K562 (cell line): ENCODE results near the gene RERE. TPM values are rescaled to one million over a fixed set of nuclear protein-coding genes. Genes with fewer than 3 reads are reported as not detected.

ENCODE experiments used
- AFF1 ChIP-seq, 2 experiments: fragments of 450-650 bp; IDR thresholded peaks; 2 replicates each; pipeline ENCODE4 v1.6.1; 2018; ENCODE audit warnings: mild to moderate bottlenecking in 2 of 2, low read depth in 1 of 2; ENCODE audit not compliant: partially characterized antibody in 2 of 2
- DIDO1 ChIP-seq: fragments of 450-650 bp; IDR thresholded peaks from 2 replicates; pipeline ENCODE4 v1.6.1; 2016; ENCODE audit warnings: low read depth, missing biosample characterization, missing genetic modification characterization
- E2F6 ChIP-seq, 2 experiments: IDR thresholded peaks; 2 replicates each; pipeline ENCODE4 v1.6.1; 2011; ENCODE audit warnings: borderline replicate concordance in 1 of 2, control low read depth in 1 of 2, low read depth in 1 of 2, low read length in 1 of 2, mild to moderate bottlenecking in 1 of 2, mixed read lengths in 1 of 2, moderate library complexity in 1 of 2; ENCODE audit not compliant: insufficient read depth in 1 of 2, insufficient read length in 1 of 2, poor library complexity in 1 of 2, severe bottlenecking in 1 of 2; ENCODE audit errors: extremely low read depth in 1 of 2
- ETV6 ChIP-seq, 3 experiments: fragments of 150-350 bp in 1 of 3; sonication (generic) in 1 of 3; formaldehyde crosslinking in 1 of 3; IDR thresholded peaks; 2 replicates each; pipeline versions ENCODE4 v1.6.1 to v1.8.0; 2014 to 2022; ENCODE audit warnings: borderline replicate concordance in 2 of 3, low read depth in 2 of 3, antibody characterized with exemption in 1 of 3, low read length in 1 of 3, mild to moderate bottlenecking in 1 of 3, missing genetic modification reagents in 1 of 3
- FOS ChIP-seq: IDR thresholded peaks from 3 replicates; pipeline ENCODE4 v1.6.1; 2011; ENCODE audit not compliant: insufficient read length; ENCODE audit errors: extremely low read depth
- ILF3 ChIP-seq: fragments of 450-650 bp; IDR thresholded peaks from 2 replicates; pipeline ENCODE4 v1.6.1; 2018; ENCODE audit warnings: antibody characterized with exemption, mild to moderate bottlenecking, moderate library complexity, borderline replicate concordance
- MTA1 ChIP-seq: fragments of 450-650 bp; IDR thresholded peaks from 2 replicates; pipeline ENCODE4 v1.6.1; 2017; ENCODE audit warnings: borderline replicate concordance
- NCOA4 ChIP-seq: fragments of 450-650 bp; IDR thresholded peaks from 2 replicates; pipeline ENCODE4 v1.6.1; 2018; ENCODE audit warnings: mild to moderate bottlenecking; ENCODE audit not compliant: partially characterized antibody
- POU5F1 ChIP-seq: fragments of 150-350 bp; IDR thresholded peaks from 2 replicates; pipeline ENCODE4 v1.6.1; 2014; ENCODE audit warnings: borderline replicate concordance, low read length, low read depth, mild to moderate bottlenecking; ENCODE audit not compliant: partially characterized antibody
- TCF3 ChIP-seq: sonication (generic); formaldehyde crosslinking; IDR thresholded peaks from 2 replicates; pipeline ENCODE4 v1.4.0; 2020; ENCODE audit warnings: mild to moderate bottlenecking, missing genetic modification reagents
- TEAD1 ChIP-seq, 2 experiments: fragments of 450-650 bp in 1 of 2; sonication (generic) in 1 of 2; formaldehyde crosslinking; IDR thresholded peaks; 2 replicates each; pipeline versions ENCODE4 v1.4.0 to v1.8.0; 2020 to 2022; ENCODE audit warnings: mild to moderate bottlenecking in 2 of 2, missing genetic modification reagents in 1 of 2
- ZBTB26 ChIP-seq: fragments of 450-650 bp; formaldehyde crosslinking; IDR thresholded peaks from 2 replicates; pipeline ENCODE4 v1.4.0; 2022; ENCODE audit warnings: missing genetic modification characterization
- ZNF217 ChIP-seq: sonication (generic); formaldehyde crosslinking; IDR thresholded peaks from 2 replicates; pipeline ENCODE4 v1.8.0; 2022; ENCODE audit warnings: mild to moderate bottlenecking, missing genetic modification reagents
- ZNF253 ChIP-seq: fragments of 250-450 bp; sonication (Bioruptor Pico); conservative IDR thresholded peaks from 2 replicates; pipeline ENCODE4 v1.6.1; 2021; ENCODE audit warnings: mild to moderate bottlenecking
- ZNF395 ChIP-seq: fragments of 200-800 bp; sonication (Bioruptor generic); IDR thresholded peaks from 2 replicates; pipeline ENCODE4 v1.6.1; 2017; ENCODE audit warnings: missing genetic modification characterization, missing compliant biosample characterization
- ZNF561 ChIP-seq: fragments of 450-650 bp; formaldehyde crosslinking; conservative IDR thresholded peaks from 2 replicates; pipeline ENCODE4 v1.4.0; 2020; ENCODE audit warnings: mild to moderate bottlenecking, moderate library complexity
- polyA plus RNA-seq, 8 experiments: library from polyadenylated mRNA; depleted of rRNA in 4 of 8; stranded (reverse) in 5 of 8; unstranded in 3 of 8; fragments of >200 nt; fragmentation: Nextera tagmentation in 2 of 8; fragmentation: Illumina TruSeq in 1 of 8; extraction: Ambion mirVana in 2 of 8; extraction: Trizol in 1 of 8; gene quantifications; 2 replicates each; pipeline versions ENCODE4 v1.2.1 to v1.2.3, GENCODE V29; 2011 to 2014; ENCODE audit warnings: inconsistent platforms in 1 of 8, missing spikeins in 1 of 8
- total RNA-seq, 7 experiments: library from RNA; depleted of rRNA in 6 of 7; stranded (reverse); fragments of >200 nt in 6 of 7; fragmentation: Illumina TruSeq in 2 of 7; extraction: Trizol in 2 of 7; gene quantifications; 2 replicates each; pipeline versions ENCODE4 v1.2.1 to v1.2.3, GENCODE V29; 2011 to 2021; ENCODE audit warnings: low replicate concordance in 1 of 7

Gene RERE
- total and polyA plus RNA-seq, 9 of the 15 experiments (the other 6 are each of a cell fraction or from before 2014, with no cell fraction given): 3.0 to 51.5 (median 13.4) TPM

- TF ChIP-seq ZNF395 (CRISPR knock-in tag) (peak; percentile 64; the same call in 1 of the 2 replicates), ZNF253 (CRISPR knock-in tag) (no peak), FOS (no peak), ETV6 (IDR thresholded peaks at IDR 0.05; ENCODE audit: borderline replicate concordance in 1 of 2, low read depth in 2 of 2, low read length in 1 of 2) (no peak), ETV6 (CRISPR knock-in tag; IDR thresholded peaks at IDR 0.05; ENCODE audit: borderline replicate concordance) (no peak), AFF1 (IDR thresholded peaks at IDR 0.05; ENCODE audit: low read depth in 1 of 2, partially characterized antibody in 2 of 2) (peak; percentile 71 to 84), E2F6 (IDR thresholded peaks at IDR 0.05; ENCODE audit: borderline replicate concordance in 1 of 2, extremely low read depth in 1 of 2, insufficient read depth in 1 of 2, insufficient read length in 1 of 2, low read depth in 1 of 2, low read length in 1 of 2, poor library complexity in 1 of 2, severe bottlenecking in 1 of 2) (peak in 1 of 2 experiments; percentile 59), POU5F1 (no peak), DIDO1 (tag) (no peak), ILF3 (no peak), TEAD1 (CRISPR knock-in tag; IDR thresholded peaks at IDR 0.05) (0 out of 4 replicates have a peak, but pooled peaks of 1 of the 2 experiments have one; percentile 21), ZNF217 (CRISPR knock-in tag) (no peak), MTA1 (peak; percentile 73), NCOA4 (no peak), ZNF561 (CRISPR knock-in tag) (0 out of 2 replicates have a peak, but pooled peaks have one; percentile 49), TCF3 (CRISPR knock-in tag) (0 out of 2 replicates have a peak, but pooled peaks have one; percentile 30), ZBTB26 (CRISPR knock-in tag) (peak; percentile 90)
Measured at GRCh38 chr1:8525558-8526275, 291.7 kb downstream of the RERE start (continued).
